Fibroblast of the aortic adventitia (primary cell): ENCODE data around the gene ATP9B. TPM values are rescaled to one million over a fixed set of nuclear protein-coding genes. Genes with fewer than 3 reads are reported as not detected.

ENCODE experiments used
- DNase-seq: peaks from one replicate; pipeline ENCODE4 v3.0.0-alpha.2; 2010; ENCODE audit warnings: low read depth
- H3K4me3 ChIP-seq: 2 replicates; pipeline ENCODE4 v1.5.1; 2011; ENCODE audit warnings: low read depth, mild to moderate bottlenecking, control low read depth, low read length, moderate library complexity
- CTCF ChIP-seq: IDR thresholded peaks from 2 replicates; pipeline ENCODE4 v1.5.1; 2011; ENCODE audit warnings: mild to moderate bottlenecking, low read length, control low read depth, inconsistent platforms; ENCODE audit not compliant: insufficient read depth
- total RNA-seq: library from RNA; depleted of rRNA; stranded (reverse); fragments of >200 nt; gene quantifications from 2 replicates; pipeline ENCODE4 v1.2.3, GENCODE V29; 2012; ENCODE audit warnings: low replicate concordance

ATP9B gene
- total RNA-seq, 1 donor, result 22.0 TPM

GRCh38 chr18:79093986-79094385 is 24.8 kb downstream of the ATP9B start:
- DNase-seq, result no peak
- H3K4me3 ChIP-seq, result no peak overlapping the region
- no peak for TF ChIP-seq CTCF

- no peak for DNase-seq
- no peak for TF ChIP-seq CTCF
- no peak overlapping the region for H3K4me3 ChIP-seq
Observed at GRCh38 chr18:79095216-79095615, 26.0 kb downstream of the ATP9B start.

- no peak for TF ChIP-seq CTCF
- H3K4me3 ChIP-seq, result no peak overlapping the region
- no peak for DNase-seq
Observed at GRCh38 chr18:79100944-79101343, 31.8 kb downstream of the ATP9B start.

GRCh38 chr18:79102886-79103285 is 33.7 kb downstream of the ATP9B start:
- no peak for DNase-seq
- no peak overlapping the region for H3K4me3 ChIP-seq
- TF ChIP-seq CTCF, result no peak

GRCh38 chr18:79104137-79104536 is 34.9 kb downstream of the ATP9B start:
- DNase-seq, result no peak
- H3K4me3 ChIP-seq, result no peak overlapping the region
- no peak for TF ChIP-seq CTCF

GRCh38 chr18:79105455-79105854 is 36.3 kb downstream of the ATP9B start:
- DNase-seq, result no peak
- H3K4me3 ChIP-seq, result no peak overlapping the region
- no peak for TF ChIP-seq CTCF

GRCh38 chr18:79106084-79106483 is 36.9 kb downstream of the ATP9B start:
- no peak overlapping the region for H3K4me3 ChIP-seq
- no peak for TF ChIP-seq CTCF
- no peak for DNase-seq
